ENCODE measurements around the gene ELK3. TPM values are rescaled to one million over a fixed set of nuclear protein-coding genes. Genes with fewer than 3 reads are reported as not detected.
A peak's percentile ranks its signal among the peaks of the same experiment; 100 is the strongest.

Gene ELK3
- total RNA-seq, 2 experiments from 2014 or later, result 26.8 to 31.5 TPM

DNA sequence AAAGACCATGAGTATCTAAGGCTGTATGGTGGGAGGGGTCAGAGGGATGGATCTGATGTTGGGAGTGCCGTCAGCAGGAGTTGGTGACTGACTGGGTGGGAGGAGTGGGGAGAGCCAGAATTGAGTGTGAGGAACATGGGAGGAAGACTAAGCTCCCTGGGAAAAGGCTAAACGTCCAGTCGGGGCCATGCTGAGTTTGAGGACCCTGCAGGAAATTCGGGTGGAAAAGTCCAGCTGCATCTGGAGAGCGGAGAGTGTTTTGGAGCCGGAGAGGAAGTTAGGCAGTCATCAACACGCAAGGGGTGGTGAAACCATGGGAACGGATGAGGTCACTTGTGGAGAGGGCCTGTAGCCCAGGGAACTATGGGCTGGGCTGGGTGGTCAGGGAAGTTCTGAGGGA is 60.9 kb downstream of the ELK3 start:
- ChIA-PET CTCF (interaction anchor here (1.0 kb wide), 1 partner anchor 40 kb away, joined by 3 read pairs; no protein-coding TSS in a partner anchor), POLR2A (no interaction called here)
- no peak overlapping the region for H3K27ac Mint-ChIP-seq
- H3K4me3 ChIP-seq (ENCODE audit: low read length), result no peak overlapping the region
- ATAC-seq (ENCODE audit: poor library complexity) (no peak), DNase-seq (no peak)
- no peaks in the 10 kb centered on the region for H3K9me3 ChIP-seq (ENCODE audit: control insufficient read depth in 1 of 2, insufficient read depth in 1 of 2, low read length in 2 of 2)
- TF ChIP-seq CTCF (IDR thresholded peaks at IDR 0.05), result no peak
- no peak overlapping the region for H3K4me3 Mint-ChIP-seq
- H3K4me1 Mint-ChIP-seq (ENCODE audit: low read depth), result peaks cover 34% of the 10 kb centered on the region
- no peak overlapping the region for H3K27ac ChIP-seq (ENCODE audit: low read depth in 1 of 2, low read length in 2 of 2)
- no peaks in the 10 kb centered on the region for H3K27me3 ChIP-seq (ENCODE audit: control insufficient read depth in 1 of 2, insufficient read depth in 2 of 2, low read length in 2 of 2)
- H3K36me3 Mint-ChIP-seq (ENCODE audit: low read depth), result peaks cover 47% of the 10 kb centered on the region
- intact Hi-C loops (cut with DNase I, micrococcal nuclease), result loop anchor here in 1 of 2 experiments (10.0 kb wide), 1 partner anchor 50 kb away; no protein-coding TSS in a partner anchor
- H3K9me3 Mint-ChIP-seq, result no peaks in the 10 kb centered on the region
- no peaks in the 10 kb centered on the region for H3K27me3 Mint-ChIP-seq
- peaks cover 52% of the 10 kb centered on the region for H3K4me1 ChIP-seq (ENCODE audit: insufficient read depth, low read length)
- peaks cover 62% of the 10 kb centered on the region for H3K36me3 ChIP-seq (ENCODE audit: insufficient read depth, low read length)

GRCh38 chr12:96256672-96257361 is 62.6 kb downstream of the ELK3 start:
- POLR2A ChIA-PET, result interaction anchor here (1.7 to 2.1 kb wide), 2 partner anchors 10 to 144 kb away, joined by 6 to 8 read pairs; partner anchors contain the start of gene CDK17
- intact Hi-C loops (cut with DNase I, micrococcal nuclease), result loop anchor here in 1 of 2 experiments (10.0 kb wide), 1 partner anchor 48 kb away; no protein-coding TSS in a partner anchor

GRCh38 chr12:96257550-96258103 is 63.5 kb downstream of the ELK3 start:
- intact Hi-C loops (cut with DNase I, micrococcal nuclease), result loop anchor here in 1 of 2 experiments (10.0 kb wide), 1 partner anchor 47 kb away; no protein-coding TSS in a partner anchor
- Mint-ChIP-seq H3K4me1 (ENCODE audit: low read depth) (peaks cover 17% of the 10 kb centered on the region), H3K27me3 (no peaks in the 10 kb centered on the region), H3K4me3 (no peak overlapping the region), H3K9me3 (no peaks in the 10 kb centered on the region), H3K27ac (no peak overlapping the region), H3K36me3 (ENCODE audit: low read depth) (peaks cover 46% of the 10 kb centered on the region)
- H3K36me3 ChIP-seq (ENCODE audit: insufficient read depth, low read length), result peaks cover 60% of the 10 kb centered on the region
- POLR2A ChIA-PET, result interaction anchor here (1.1 to 2.1 kb wide), 3 partner anchors 10 to 143 kb away, joined by 5 to 8 read pairs (median 6); partner anchors contain the start of gene CDK17
- no peaks in the 10 kb centered on the region for H3K27me3 ChIP-seq (ENCODE audit: control insufficient read depth in 1 of 2, insufficient read depth in 2 of 2, low read length in 2 of 2)
- H3K4me3 ChIP-seq (ENCODE audit: low read length), result no peak overlapping the region
- TF ChIP-seq CTCF (IDR thresholded peaks at IDR 0.05), result no peak
- no peaks in the 10 kb centered on the region for H3K9me3 ChIP-seq (ENCODE audit: control insufficient read depth in 1 of 2, insufficient read depth in 1 of 2, low read length in 2 of 2)
- CTCF ChIA-PET, result no interaction called here
- no peak for ATAC-seq (ENCODE audit: poor library complexity)
- no peak overlapping the region for H3K27ac ChIP-seq (ENCODE audit: low read depth in 1 of 2, low read length in 2 of 2)
- peaks cover 38% of the 10 kb centered on the region for H3K4me1 ChIP-seq (ENCODE audit: insufficient read depth, low read length)
- DNase-seq, result no peak

More at GRCh38 chr12:96256672-96257361, 62.6 kb downstream of the ELK3 start:
- H3K27me3 ChIP-seq (ENCODE audit: control insufficient read depth in 1 of 2, insufficient read depth in 2 of 2, low read length in 2 of 2), result no peaks in the 10 kb centered on the region
- CTCF ChIA-PET, result interaction anchor here (0.8 kb wide), 1 partner anchor 260 kb away, joined by 3 read pairs; no protein-coding TSS in a partner anchor
- H3K27ac ChIP-seq (ENCODE audit: low read depth in 1 of 2, low read length in 2 of 2), result peak overlapping the region in 1 of 2 donors; percentile 21
- Mint-ChIP-seq H3K27me3 (no peaks in the 10 kb centered on the region), H3K4me1 (ENCODE audit: low read depth) (peaks cover 25% of the 10 kb centered on the region), H3K4me3 (no peak overlapping the region), H3K36me3 (ENCODE audit: low read depth) (peaks cover 46% of the 10 kb centered on the region), H3K27ac (no peak overlapping the region), H3K9me3 (no peaks in the 10 kb centered on the region)
- peaks cover 60% of the 10 kb centered on the region for H3K36me3 ChIP-seq (ENCODE audit: insufficient read depth, low read length)
- H3K9me3 ChIP-seq (ENCODE audit: control insufficient read depth in 1 of 2, insufficient read depth in 1 of 2, low read length in 2 of 2), result no peaks in the 10 kb centered on the region
- no peak for TF ChIP-seq CTCF (IDR thresholded peaks at IDR 0.05)
- H3K4me1 ChIP-seq (ENCODE audit: insufficient read depth, low read length), result peaks cover 40% of the 10 kb centered on the region
- no peak overlapping the region for H3K4me3 ChIP-seq (ENCODE audit: low read length)
- DNase-seq (no peak), ATAC-seq (ENCODE audit: poor library complexity) (no peak)
